Fibroblast of mammary gland (primary cell): ENCODE results near the gene GATAD2A.
A peak's percentile ranks its signal among the peaks of the same experiment; 100 is the strongest.

Source experiments
- DNase-seq: peaks from one replicate; pipeline ENCODE4 v3.0.0-alpha.2; 2010; ENCODE audit warnings: low read depth
- H3K4me3 ChIP-seq: 2 replicates; pipeline ENCODE4 v1.5.1; 2011; ENCODE audit warnings: low read depth, mild to moderate bottlenecking, low read length, moderate library complexity; ENCODE audit not compliant: control insufficient read depth
- CTCF ChIP-seq: conservative IDR thresholded peaks from 2 replicates; pipeline ENCODE4 v1.5.1; 2011; ENCODE audit warnings: low read depth, low read length, inconsistent platforms; ENCODE audit not compliant: control insufficient read depth, insufficient read depth

GATAD2A gene

GRCh38 chr19:19548915-19549759, 143.7 kb downstream of the GATAD2A start:
- no peak overlapping the region for H3K4me3 ChIP-seq
- TF ChIP-seq CTCF, result no peak
- peak; percentile 34 for DNase-seq

- no peak for TF ChIP-seq CTCF
- DNase-seq, result no peak
- no peak overlapping the region for H3K4me3 ChIP-seq
Observed at GRCh38 chr19:19549804-19550464, 144.5 kb downstream of the GATAD2A start.

GRCh38 chr19:19550485-19550929, 145.0 kb downstream of the GATAD2A start:
- no peak for DNase-seq
- TF ChIP-seq CTCF, result no peak
- H3K4me3 ChIP-seq, result no peak overlapping the region

- no peak for DNase-seq
- H3K4me3 ChIP-seq, result no peak overlapping the region
- TF ChIP-seq CTCF, result no peak
Observed at GRCh38 chr19:19550972-19551852, 145.7 kb downstream of the GATAD2A start.

GRCh38 chr19:19551853-19552192, 146.3 kb downstream of the GATAD2A start:
- DNase-seq, result no peak
- no peak for TF ChIP-seq CTCF
- no peak overlapping the region for H3K4me3 ChIP-seq

- DNase-seq, result no peak
- TF ChIP-seq CTCF, result peak; percentile 57
Observed at GRCh38 chr19:19552798-19553197, 147.3 kb downstream of the GATAD2A start.

More at GRCh38 chr19:19552798-19553197, 147.3 kb downstream of the GATAD2A start:
- H3K4me3 ChIP-seq, result no peak overlapping the region
